ENCODE measurements around the gene COL4A3.

COL4A3 gene

GRCh38 chr2:227296671-227297405, 132.4 kb downstream of the COL4A3 start:
- Histone ChIP-seq H3K4me3 (replicated peaks; ENCODE audit: low read depth, low read length) (no peak overlapping the region), H3K36me3 (ENCODE audit: control insufficient read depth, insufficient read depth, low read length) (peaks cover 4% of the 10 kb centered on the region), H3K27me3 (replicated peaks; ENCODE audit: control insufficient read depth, insufficient read depth, low read length) (no peaks in the 10 kb centered on the region)
- TF ChIP-seq CTCF (IDR thresholded peaks at IDR 0.05; ENCODE audit: insufficient read depth, low read length, poor library complexity, severe bottlenecking) = no peak
- no peak for DNase-seq (ENCODE audit: extremely low read depth, insufficient read length)

- TF ChIP-seq CTCF (IDR thresholded peaks at IDR 0.05; ENCODE audit: insufficient read depth, low read length, poor library complexity, severe bottlenecking) = no peak
- no peak for DNase-seq (ENCODE audit: extremely low read depth, insufficient read length)
- peaks cover 2% of the 10 kb centered on the region for H3K36me3 ChIP-seq (ENCODE audit: control insufficient read depth, insufficient read depth, low read length)
Observed at GRCh38 chr2:227301523-227301922, 137.1 kb downstream of the COL4A3 start.

GRCh38 chr2:227308784-227309183, 144.4 kb downstream of the COL4A3 start:
- Histone ChIP-seq H3K27me3 (replicated peaks; ENCODE audit: control insufficient read depth, insufficient read depth, low read length) (no peaks in the 10 kb centered on the region), H3K4me3 (replicated peaks; ENCODE audit: low read depth, low read length) (no peak overlapping the region), H3K36me3 (ENCODE audit: control insufficient read depth, insufficient read depth, low read length) (no peaks in the 10 kb centered on the region)
- no peak for TF ChIP-seq CTCF (IDR thresholded peaks at IDR 0.05; ENCODE audit: insufficient read depth, low read length, poor library complexity, severe bottlenecking)
- peak; percentile 25 for DNase-seq (ENCODE audit: extremely low read depth, insufficient read length)

More at GRCh38 chr2:227301523-227301922, 137.1 kb downstream of the COL4A3 start:
- H3K4me3 ChIP-seq (replicated peaks; ENCODE audit: low read depth, low read length) = no peak overlapping the region
- no peaks in the 10 kb centered on the region for H3K27me3 ChIP-seq (replicated peaks; ENCODE audit: control insufficient read depth, insufficient read depth, low read length)

GRCh38 chr2:227310756-227311110, 146.3 kb downstream of the COL4A3 start:
- Histone ChIP-seq H3K36me3 (ENCODE audit: control insufficient read depth, insufficient read depth, low read length) (no peaks in the 10 kb centered on the region), H3K27me3 (replicated peaks; ENCODE audit: control insufficient read depth, insufficient read depth, low read length) (no peaks in the 10 kb centered on the region), H3K4me3 (replicated peaks; ENCODE audit: low read depth, low read length) (no peak overlapping the region)
- TF ChIP-seq CTCF (IDR thresholded peaks at IDR 0.05; ENCODE audit: insufficient read depth, low read length, poor library complexity, severe bottlenecking) = no peak
- no peak for DNase-seq (ENCODE audit: extremely low read depth, insufficient read length)

- Histone ChIP-seq H3K27me3 (replicated peaks; ENCODE audit: control insufficient read depth, insufficient read depth, low read length) (no peaks in the 10 kb centered on the region), H3K4me3 (replicated peaks; ENCODE audit: low read depth, low read length) (no peak overlapping the region), H3K36me3 (ENCODE audit: control insufficient read depth, insufficient read depth, low read length) (no peaks in the 10 kb centered on the region)
- no peak for TF ChIP-seq CTCF (IDR thresholded peaks at IDR 0.05; ENCODE audit: insufficient read depth, low read length, poor library complexity, severe bottlenecking)
- DNase-seq (ENCODE audit: extremely low read depth, insufficient read length) = no peak
Observed at GRCh38 chr2:227311861-227312506, 147.6 kb downstream of the COL4A3 start.
